Hindlimb muscle (tissue), 1 donor: ENCODE measurements around the gene PRSS36. TPM values are rescaled to one million over a fixed set of nuclear protein-coding genes. Genes with fewer than 3 reads are reported as not detected.
"Not testable (repeated sequence)": the region's sequence is repeated elsewhere in the genome, so short reads cannot be mapped to it uniquely, and the experiment has no call there.

Experiments used
- DNase-seq: peaks from one replicate; pipeline ENCODE4 v3.0.0-alpha.2; 2013
- polyA plus RNA-seq: library from polyadenylated mRNA; unstranded; fragments of 120-200 nt; gene quantifications from one replicate; pipeline ENCODE4 v1.2.1, GENCODE V29; 2013; ENCODE audit not compliant: insufficient read length

The PRSS36 gene
- 2.0 TPM for polyA plus RNA-seq

DNA sequence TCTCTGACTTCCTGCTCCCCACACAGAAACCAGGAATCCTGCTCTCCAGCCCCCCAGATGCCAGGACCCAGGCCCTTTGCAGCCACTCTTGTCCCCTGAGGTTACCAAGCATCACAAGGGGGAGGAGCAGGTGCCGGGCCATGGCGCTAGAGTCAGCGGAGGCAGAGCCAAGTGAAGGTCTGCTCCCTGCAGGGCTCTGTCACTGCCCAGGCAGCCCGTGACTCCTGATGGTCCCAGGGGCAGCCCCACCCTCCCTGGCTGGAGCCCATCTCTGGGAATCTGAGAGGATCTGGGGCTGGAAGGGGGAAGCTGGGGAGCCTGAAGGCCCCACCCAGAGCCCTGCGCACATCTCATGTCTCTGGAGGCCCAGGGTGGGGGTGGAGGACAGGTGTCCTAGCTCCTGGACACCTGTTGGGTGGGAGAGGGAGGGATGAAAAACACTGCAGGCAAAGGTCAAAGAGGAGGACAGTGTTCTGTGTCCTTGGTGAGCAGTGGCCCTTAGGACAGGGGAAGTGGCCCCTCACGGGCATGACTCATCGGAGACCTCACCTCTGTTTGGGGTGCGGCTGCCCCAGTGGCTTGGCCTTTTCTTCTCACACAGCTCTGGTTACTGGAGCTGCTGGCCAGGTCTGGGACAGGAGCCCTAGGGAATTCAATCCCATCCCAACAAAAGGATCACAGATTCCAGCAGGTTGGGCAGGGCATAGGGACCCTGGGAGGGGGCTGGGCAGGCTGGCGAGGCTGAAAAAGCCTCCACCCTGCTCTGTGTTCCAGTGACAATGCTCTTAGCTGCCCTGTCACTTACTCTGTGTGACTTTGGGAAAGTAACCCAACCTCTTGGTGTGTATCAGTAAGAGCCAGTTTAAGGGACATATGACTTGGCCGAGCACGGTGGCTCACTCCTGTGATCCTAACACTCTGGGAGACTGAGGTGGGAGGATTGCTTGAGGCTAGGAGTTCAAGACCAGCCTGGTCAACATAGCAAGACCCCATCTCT, at the start of gene PRSS36:
TSS of gene PRSS36 (minus strand) at position 173 of the 997 bp plus-strand sequence. CDS start at position 142, 31 bp downstream.
- DNase-seq = no peak

DNA sequence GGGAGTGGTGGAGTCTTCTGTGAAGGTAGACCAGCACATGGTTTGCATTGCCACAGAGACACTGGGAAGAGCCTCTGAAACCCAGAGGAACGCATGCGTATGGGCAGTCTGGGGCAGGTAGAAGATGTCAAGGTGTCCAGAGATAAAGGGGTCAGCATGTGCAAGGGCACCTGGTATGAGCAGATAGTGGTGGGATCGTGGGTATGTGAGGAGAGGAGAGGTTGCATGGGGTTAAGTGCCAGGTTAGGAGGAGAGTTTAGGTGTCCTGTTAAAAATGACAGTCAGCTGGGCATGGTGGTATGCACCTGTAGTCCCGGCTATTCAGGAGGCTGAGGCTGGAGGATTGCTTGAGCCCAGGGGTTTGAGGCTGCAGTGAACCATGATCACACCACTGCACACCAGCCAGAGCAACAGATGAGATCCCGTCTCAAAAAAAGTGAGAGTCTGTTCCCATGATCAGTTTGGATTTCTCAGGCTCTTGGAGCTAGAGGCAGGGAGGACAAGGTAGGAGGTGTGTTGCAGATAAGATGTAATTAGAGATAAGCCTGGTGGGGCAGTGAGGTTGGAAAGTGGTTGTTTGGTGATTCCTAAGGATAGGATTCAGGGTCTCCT, 49.7 kb upstream of the PRSS36 start:
- DNase-seq = no peak

DNA sequence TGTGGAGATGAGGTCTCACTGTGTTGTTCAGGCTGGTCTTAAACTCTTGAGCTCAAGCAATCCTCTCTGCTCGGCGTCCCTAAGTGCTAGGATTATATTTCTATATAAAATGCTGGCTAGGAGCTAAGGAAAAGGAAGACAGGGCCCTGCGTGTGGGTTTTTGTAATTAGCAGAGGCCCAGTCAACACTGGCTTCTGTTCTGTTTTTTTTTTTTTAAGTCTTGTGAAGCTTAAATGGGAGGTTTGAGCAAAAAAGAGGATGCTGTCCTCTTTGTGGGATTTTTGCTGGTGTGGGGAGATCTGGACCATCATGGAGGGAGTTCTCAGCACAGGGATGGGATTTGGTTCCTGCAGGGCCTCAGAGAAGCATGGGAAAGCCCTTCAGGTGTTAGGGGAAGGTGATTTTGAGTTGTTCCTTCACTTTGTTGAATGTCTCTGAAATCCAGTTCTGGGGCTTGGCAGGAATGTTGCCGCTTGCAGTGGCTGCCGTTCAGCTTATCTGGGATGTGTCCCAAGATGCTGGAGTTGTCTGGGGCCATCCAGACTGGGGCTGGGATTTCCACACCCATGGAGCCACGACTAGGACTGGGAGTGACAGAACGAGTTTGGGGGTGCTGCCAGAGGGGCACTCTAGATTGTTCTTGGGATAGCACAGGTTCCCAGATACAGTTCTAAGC, 48.5 kb upstream of the PRSS36 start:
- DNase-seq = no peak

DNA sequence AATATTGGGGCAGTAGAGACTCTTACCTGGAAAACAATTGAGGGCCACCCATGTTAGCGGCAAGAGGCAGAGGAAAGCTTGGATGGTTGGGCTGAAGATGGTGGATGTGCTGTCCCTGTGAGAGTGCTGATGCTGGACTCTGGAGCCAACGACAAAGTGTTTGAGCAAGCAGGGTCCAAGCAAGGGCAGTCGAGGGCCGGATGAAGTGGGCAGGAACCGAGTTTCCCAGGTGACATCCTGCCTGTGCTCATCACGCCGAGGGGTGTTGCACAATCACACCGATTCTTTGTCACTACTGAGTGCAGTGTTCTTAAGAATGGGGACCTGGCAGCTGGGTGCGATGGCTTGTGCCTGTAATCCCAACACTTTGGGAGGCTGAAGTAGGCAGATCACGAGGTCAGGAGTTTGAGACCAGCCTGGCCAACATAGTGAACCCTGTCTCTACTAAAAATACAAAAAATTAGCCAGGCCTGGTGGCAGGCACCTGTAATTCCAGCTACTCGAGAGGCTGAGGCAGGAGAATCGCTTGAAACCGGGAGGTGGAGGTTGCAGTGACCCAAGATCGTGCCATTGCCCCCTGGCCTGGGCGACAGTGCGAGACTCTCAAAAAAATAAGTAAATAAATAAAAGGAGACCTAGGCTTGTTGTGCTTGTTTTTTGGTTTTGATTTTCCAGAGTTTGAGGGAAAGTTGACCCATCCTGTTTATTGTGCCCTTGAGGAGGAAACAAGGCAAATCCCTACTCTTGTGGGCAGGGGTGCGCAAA, 46.6 kb upstream of the PRSS36 start:
- no peak for DNase-seq

DNA sequence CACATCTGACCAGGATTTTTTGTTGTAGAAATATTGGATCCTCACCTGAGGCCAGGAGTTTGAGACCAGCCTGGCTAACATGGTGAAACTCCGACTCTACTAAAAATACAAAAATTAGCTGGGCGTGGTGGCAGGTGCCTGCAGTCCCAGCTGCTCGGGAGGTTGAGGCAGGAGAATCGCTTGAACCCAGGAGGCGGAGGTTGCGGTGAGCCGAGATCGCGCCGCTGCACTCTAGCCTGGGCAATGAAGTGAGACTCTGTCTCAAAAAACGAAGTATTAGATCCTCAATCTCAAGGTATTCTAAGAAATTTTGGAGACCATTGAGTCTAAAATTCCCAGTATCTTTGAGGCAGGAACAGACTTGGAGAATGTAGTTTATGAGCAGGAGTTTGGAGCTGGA, 46.0 kb upstream of the PRSS36 start:
- DNase-seq = not testable (repeated sequence)

DNA sequence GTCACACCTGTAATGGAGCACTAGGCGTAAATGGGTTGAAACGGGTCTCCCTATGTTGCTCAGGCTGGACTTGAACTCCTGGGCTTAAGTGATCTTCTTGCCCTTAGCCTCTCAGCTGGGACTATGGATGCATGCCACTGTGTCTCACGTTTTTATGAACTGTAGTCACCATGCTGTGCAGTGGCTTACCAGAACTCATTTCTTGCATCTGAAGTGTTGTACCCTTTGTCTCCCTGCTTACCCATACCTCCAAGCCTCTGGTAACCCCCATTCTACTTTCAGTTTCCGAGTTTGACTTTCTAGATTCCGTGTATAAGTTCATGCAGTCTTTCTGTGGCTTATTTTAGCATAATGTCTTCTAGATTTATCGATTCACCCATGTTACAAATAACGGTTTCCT, 45.0 kb upstream of the PRSS36 start:
- DNase-seq = no peak

DNA sequence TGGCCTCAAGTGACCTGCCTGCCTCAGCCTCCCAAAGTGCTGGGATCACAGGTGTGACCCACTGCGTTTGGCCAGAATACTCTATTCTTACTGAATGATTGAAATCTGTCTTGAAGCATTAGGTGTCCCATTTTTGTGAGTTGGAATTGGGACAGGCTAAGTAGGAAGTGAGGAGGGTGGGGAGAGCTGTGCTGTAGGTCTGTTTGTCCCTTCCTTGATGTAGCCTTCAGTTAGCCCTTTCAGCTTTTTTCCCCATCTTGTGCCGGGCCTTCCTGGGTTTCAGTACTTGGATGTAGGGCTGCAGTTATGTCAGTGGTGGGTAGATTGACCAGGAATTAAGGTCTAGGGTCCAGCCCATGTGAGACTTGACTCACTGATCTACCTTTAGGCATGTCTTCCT, 44.0 kb upstream of the PRSS36 start:
- DNase-seq = no peak

DNA sequence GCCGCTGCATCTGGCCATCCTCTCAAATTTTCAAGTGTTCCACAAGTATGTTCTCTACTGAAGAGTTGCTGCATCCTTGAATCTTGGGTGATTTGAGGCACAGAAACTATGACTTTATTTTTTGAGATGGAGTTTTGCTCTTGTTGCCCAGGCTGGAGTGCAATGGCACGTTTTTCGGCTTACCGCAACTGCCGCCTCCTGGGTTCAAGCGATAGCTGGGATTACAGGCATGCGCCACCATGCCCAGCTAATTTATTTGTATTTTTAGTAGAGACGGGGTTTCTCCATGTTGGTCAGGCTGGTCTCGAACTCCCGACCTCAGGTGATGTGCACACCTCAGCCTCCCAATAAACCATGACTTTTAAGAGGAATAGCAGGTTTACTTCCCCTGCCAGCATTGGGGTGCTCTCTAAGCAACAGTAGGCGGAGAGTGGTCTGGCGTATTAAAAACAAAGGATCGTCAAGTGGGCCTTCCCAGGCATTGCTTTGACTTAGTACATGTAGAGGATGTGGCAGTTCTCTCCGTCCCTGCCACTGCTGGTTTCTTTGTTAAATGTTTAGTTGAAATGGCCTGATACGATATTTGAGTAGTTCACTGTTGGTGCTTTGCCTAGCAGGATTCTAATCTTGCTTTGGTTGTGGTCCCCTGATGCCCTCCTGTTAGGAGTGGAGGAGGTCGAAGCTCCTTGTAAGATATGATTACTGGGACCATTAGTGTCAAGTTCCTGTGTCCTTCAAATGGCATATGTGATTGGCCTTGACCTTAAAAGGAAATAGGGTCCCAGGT, 43.2 kb upstream of the PRSS36 start:
- DNase-seq = no peak

DNA sequence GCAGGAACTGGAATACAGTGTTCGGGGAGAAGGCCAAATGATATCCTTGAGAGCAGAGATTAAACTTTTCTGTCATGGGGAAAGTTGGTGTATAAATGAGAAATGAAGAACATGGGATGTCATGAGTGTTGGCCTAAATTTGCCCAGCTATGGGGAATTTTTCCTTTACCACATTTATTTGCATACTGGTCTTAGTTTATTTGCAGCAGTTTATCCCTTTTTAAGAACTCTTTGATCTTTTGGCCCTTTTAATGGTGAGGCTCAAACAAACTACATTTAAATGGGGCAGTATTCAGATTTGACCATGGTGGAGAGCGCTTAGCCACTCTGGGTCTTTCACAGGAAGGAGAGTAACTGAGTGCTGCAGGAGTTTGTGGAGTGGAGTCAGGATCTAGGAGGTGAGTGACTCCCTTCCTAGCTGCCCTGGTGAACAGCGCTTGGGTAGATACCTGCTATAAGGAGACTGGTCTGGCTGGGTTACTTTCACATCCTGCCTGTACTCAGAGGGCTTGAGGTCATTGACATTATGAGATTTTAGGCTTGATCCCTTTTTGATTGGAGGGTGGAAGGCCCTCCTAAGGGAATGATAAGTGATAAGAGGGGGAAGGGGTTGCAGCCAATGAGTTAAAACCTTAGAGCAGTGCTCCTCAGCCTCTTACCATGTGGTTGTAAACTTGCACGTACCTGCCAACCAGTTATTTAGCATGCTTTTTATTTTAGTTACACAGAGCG, 42.0 kb upstream of the PRSS36 start:
- no peak for DNase-seq

DNA sequence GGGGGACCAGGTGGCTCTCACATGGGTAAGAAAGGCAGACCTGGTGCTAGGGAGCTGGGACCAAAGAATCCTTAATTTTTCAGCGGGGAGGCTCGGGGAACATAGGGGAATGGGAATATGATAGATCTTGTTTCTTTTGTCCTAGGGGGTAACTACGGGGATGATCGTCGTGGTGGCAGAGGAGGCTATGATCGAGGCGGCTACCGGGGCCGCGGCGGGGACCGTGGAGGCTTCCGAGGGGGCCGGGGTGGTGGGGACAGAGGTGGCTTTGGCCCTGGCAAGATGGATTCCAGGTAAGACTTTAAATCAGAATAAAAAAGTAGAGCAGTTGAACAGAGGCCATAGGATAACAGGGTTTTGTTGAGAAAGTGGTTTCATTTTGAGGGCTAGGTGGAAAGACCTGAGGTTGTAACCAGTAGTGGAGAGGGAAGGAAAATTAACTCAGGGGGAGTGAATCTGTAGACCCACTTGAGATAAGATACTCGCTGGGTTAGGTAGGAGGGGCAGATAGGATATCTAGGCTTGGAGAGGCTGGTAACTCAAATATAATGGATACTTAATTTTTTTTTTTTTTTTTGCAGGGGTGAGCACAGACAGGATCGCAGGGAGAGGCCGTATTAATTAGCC, 41.1 kb upstream of the PRSS36 start:
- DNase-seq = no peak

DNA sequence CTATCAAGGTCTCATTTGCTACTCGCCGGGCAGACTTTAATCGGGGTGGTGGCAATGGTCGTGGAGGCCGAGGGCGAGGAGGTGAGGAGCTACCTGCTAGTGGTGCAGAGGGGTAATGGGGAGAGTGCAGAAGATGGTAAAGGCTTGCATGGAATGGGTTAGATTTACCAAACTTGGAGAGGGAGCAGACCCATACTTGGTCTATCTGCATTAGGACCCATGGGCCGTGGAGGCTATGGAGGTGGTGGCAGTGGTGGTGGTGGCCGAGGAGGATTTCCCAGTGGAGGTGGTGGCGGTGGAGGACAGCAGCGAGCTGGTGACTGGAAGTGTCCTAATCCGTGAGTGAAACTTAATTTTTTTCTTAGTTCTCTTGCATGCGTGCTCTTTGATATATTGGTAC, 40.2 kb upstream of the PRSS36 start:
- no peak for DNase-seq

DNA sequence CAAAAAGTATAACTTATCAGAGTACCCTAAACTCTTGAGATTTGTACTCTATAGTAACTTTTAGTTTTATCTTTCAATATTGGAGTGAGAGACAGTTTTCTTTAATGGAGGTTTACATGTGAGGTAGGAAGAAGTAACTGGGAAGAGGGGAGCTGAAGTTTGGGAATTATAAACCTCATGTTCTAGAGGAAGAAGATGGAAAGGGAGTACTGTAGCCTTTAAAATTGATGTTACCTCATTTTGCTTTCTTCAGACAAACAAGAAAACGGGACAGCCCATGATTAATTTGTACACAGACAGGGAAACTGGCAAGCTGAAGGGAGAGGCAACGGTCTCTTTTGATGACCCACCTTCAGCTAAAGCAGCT, 39.5 kb upstream of the PRSS36 start:
- no peak for DNase-seq

DNA sequence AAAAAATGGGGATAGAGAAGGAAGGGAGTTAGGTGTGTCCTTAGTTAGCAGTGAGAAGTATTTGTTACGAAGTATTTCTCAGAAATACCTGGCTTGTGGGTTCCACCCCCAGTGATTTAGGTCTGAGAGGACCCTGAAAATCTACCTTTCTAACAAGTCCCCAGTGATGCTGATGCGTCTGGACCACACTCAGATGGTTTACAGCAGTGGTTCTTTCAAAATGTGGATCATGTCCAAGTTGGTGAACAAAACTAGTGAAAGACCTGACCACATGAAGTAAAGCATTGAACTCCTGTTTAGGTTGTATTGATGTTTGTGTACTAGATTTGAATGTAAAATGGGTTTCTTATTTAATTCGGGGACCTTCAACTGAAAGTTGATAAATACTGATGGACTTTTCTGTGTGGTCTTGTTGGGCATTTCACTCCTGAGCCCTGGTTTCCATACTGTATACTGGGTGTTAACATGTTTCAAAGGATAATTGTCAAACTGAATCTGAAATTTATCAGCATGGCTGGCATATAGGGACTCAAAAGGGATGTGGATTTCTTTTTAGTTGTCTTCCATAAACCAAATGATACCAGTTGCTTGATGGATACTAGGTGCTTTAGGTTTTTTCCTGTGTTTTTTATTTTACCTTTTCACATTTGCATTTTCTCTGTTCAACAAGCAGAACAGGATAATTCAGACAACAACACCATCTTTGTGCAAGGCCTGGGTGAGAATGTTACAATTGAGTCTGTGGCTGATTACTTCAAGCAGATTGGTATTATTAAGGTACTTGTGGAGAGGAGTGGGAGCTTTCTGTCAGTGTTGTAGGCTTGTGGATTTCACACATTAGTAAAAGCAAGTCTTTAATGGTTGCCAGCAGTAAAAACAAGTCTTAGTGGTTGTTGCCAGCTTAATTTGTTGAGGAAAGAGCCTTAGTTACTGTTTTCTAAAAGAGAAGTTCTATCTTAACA, 38.9 kb upstream of the PRSS36 start:
- no peak for DNase-seq

DNA sequence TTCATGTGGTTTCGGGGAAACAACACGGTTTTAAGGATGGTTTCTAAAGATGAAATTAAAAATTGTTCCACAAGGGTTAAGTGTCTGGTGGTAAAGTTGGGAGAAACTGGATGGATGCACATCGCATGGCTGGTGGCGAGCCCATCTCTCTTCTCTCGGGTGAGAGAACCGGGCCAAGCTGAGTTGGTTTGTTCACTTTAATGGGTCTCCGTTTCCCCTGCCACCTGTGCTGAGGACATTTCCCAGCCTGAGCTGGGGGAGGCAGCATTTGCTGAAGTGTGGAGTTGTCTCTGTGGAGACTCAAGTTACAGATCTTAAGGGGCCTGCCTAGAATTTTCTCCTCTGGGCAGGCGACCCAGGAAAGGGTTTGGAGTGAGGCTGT, 37.9 kb upstream of the PRSS36 start:
- DNase-seq = no peak

DNA sequence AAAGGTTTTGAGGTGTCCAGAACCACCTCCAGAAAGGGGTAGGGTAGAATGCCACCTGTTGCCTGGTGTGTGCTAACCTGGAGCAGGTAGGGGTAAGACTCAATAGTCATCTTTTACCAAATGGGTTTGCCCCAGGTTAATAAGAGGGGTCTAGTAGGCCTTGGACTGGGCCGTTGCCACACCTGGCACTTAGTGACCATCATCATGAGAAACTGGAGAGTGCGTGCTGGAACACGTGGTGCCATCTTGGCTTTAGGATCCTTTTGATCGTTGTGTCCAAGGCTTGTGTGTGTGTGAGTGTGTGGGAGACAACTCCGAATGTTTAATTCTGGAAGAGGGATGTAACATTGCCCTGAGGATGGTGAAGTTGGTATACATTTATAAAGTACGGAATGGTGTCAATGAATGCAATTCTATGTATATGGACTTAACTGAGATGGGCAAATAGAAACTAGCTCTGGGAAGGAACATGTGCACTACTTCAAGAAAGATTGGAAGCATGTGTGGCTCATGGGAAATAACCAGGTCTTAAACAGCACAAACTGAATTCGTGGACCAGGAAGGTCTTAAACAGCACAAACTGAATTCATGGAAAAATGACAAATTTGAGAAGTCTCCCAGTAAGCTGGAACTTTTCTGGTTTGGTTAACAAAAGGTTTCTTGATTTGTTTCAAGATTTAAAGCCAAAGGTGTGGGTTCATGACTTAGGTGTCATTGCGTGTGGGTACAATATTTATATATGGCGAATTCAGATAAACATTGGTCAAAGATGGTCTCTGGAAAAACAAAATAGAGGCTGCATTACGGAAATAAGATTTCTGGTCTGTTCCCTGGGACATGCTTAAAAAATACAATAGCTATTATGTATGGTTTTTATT, 37.3 kb upstream of the PRSS36 start:
- DNase-seq = no peak

DNA sequence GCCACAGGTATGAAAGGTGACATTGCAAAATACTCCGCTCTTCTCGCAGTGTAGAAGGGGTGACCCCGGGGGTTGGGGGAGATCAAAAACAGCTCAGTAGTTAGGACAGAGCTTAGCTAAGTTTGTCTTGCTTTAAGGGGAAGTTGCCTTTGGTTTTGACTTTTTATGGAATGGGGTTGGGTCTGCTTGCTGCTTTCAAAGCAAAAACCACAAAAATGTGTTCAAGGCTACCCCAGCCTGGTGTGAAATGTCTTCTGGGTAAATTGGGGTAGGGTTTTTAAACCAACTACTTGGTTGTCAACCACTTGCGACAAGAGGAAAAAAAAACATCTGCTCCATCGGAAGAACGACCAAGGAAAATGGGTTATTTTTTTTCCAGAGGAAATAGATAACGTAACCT, 36.3 kb upstream of the PRSS36 start:
- DNase-seq = no peak

DNA sequence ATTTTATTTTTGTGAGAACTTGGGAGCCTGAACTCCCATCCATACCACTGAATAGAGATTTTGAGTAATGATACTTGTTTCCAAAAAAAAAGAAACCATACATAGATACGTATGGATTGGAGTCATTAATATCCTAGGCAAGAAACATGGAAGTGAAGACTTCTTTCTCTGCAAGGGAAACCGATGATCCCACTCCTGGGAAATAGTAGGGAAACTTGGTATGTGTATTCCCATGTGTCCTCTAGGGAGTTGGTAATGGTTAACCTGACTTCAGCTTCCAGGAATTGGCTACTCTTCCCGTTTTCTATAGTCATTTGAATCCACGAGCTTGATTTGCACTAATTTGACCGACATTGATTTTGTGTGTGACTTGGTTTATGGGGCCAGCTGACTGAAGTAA, 35.5 kb upstream of the PRSS36 start:
- no peak for DNase-seq

DNA sequence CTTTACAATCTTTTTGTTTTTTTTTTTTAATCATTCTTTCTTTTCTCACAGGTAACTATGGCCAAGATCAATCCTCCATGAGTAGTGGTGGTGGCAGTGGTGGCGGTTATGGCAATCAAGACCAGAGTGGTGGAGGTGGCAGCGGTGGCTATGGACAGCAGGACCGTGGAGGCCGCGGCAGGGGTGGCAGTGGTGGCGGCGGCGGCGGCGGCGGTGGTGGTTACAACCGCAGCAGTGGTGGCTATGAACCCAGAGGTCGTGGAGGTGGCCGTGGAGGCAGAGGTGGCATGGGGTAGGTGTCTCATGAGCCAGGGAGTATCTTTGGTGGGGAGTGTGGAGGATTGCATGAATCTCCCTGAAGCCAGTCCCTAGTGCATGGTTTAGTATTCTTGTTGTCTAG, 35.0 kb upstream of the PRSS36 start:
- DNase-seq = no peak
